GM19239 (cell line): ENCODE data around the gene AFF4.
"Not testable (repeated sequence)": the region's sequence is repeated elsewhere in the genome, so short reads cannot be mapped to it uniquely, and the experiment has no call there.

Experiments
- DNase-seq: peaks from one replicate; pipeline ENCODE4 v3.0.0; 2011; ENCODE audit warnings: low spot score; ENCODE audit not compliant: insufficient read length
- FAIRE-seq: peaks from 2 replicates; lab custom pipeline; 2011; peaks lifted over from hg19 to GRCh38; lab: Jason Lieb, UNC

The AFF4 gene

GRCh38 chr5:132865668-132866341 lies 97.6 kb downstream of the AFF4 start:
- FAIRE-seq (no peak), DNase-seq (no peak)

DNA sequence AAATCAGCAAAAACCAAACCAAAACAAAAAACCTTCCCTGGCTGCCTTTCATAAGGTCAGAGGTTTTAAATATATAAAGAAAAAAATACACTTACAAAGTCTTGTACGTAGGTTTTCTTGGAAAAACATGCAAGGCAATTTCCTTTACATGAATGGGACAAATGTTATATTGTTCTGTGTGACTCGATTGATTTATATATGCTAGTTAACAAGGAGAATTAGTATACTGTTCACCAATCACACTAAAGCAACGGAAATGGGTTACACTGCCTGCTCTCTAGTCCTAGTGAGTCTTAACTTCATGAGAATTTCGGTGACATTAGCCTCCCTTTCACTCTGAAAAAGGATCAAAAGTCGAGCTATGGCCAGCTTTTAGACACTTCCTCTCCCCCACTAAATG lies 102.7 kb downstream of the AFF4 start:
- no peak for FAIRE-seq
- DNase-seq: no peak

DNA sequence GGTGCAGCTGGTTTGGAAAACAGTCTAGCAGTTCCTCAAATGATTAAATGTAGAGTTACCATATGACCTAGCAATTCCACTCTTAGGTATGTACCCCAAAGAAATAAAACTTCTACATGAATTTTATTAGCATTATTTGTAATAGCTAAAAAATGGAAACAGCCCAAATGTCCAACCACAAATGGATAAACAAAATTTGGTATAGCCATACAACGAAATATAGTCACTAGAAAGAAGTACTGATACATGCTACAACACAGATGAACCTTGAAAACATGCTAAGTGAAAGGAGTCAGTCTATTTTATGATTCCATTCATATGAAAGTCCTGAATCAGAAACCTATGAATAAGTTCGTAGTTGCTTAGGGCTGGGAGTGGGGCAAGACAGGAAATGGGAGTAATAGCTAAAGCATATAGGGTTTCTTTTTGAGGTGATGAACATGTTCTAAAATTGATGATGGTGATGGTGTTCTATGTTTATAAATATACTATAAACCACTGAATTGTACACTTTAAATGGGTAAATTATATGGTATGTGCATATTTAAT lies 103.5 kb downstream of the AFF4 start:
- no peak for FAIRE-seq
- DNase-seq: no peak

- no peak for FAIRE-seq
- DNase-seq: no peak
Observed at GRCh38 chr5:132856011-132856410, 107.4 kb downstream of the AFF4 start.

- not testable (repeated sequence) for FAIRE-seq, DNase-seq
Observed at GRCh38 chr5:132854992-132855391, 108.4 kb downstream of the AFF4 start.

- DNase-seq (no peak), FAIRE-seq (no peak)
Observed at GRCh38 chr5:132854301-132854700, 109.1 kb downstream of the AFF4 start.

DNA sequence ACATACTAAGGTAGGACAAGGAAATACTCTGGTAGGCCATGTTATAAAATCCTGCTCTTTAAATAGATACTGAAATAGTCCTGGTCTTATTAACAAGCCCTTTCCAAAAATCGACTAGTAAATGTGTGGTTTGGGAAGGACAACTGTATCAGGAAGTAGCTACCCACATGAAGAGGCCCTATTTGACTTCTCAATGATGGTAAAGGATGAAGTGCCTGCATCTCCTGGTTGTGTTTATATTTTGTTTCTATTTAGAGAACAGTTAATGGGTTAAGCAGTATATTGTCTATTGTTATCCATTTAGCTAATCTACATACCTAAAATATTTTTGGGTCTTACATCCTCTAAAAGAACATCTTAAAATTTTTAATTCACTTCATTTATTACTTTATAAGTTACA lies 109.6 kb downstream of the AFF4 start:
- no peak for DNase-seq
- no peak for FAIRE-seq

DNA sequence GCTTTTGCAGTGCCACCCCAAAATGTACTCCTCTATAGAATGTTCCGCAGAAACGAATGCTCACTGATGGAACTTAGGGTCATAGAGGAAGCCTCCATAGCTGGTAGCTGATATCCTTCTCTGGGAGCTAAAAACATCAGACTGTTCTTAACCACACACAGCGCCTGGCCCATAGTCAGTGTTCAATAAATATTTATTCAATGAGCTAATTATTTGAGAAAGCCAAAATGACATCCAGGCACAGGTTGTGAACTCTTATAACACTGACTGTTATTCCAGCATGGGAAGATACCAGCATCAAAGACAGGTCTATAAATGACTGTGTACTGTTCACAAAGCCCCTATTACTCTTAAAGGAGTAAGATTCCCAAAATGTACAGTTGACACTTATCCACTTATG lies 110.1 kb downstream of the AFF4 start:
- FAIRE-seq (no peak), DNase-seq (no peak)

DNA sequence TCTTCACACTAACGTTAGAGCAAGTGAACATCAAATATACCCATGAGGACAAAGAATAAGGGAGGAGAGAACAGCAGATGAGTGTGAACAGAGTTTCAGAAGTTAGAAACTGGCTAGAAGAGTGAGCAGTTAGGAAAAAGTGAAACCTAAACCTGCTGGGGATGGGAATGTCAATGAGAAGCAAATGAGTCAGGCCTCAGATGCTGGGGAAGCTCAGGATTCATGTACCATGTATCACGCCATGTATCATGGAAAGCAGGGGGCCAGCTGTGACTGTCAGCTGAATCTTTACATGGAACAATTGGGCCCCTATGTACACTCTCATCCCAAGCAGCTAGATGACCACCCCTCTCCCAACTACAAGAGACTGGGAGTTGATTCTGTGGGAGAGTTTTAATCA lies 113.4 kb downstream of the AFF4 start:
- no peak for FAIRE-seq

GRCh38 chr5:132849347-132849746 lies 114.1 kb downstream of the AFF4 start:
- no peak for DNase-seq
- FAIRE-seq: no peak

More for the DNA sequence above, 113.4 kb downstream of the AFF4 start:
- DNase-seq: no peak

GRCh38 chr5:132848270-132848669 lies 115.2 kb downstream of the AFF4 start:
- DNase-seq (no peak), FAIRE-seq (no peak)

- FAIRE-seq (no peak), DNase-seq (no peak)
Observed at GRCh38 chr5:132841305-132841704, 122.1 kb downstream of the AFF4 start.

DNA sequence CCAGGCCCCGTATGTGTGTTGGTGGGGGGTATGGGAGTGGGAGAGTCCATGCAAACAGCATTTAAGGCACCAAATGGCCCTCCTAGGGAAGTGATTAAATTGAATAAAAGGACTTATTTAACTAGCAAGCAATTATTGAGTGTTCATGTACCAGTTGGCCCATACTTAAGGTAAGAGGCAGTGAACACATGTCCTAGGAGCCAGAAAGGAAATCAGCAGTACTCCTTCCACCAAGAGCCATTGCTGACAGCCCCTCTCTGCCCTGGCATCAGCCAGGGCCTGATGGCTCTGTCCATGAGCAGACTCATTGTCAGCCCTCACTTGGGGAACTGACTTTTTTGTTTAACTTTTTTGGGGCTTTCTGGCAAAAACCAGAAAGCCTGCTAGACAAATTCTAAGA lies 122.5 kb downstream of the AFF4 start:
- no peak for FAIRE-seq
- no peak for DNase-seq

DNA sequence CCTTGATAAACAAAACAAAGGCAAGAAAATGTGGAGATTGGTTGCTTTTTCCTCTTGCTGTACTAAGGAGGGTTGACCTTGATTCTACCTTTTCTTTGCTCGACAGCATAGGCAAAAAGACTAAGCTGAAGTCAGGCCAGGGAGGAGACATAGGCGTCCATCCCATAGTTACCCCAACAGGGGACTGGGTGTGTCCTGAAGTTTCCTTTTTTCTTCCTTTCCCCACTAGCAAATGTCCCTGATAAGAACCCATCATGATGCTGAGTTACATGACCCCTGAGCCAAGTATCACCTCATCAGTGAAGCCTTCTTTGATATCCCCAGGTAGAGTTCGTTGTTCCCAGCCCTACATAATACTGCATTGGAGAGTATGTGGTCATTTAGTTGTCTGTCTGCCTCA lies 123.1 kb downstream of the AFF4 start:
- DNase-seq (no peak), FAIRE-seq (no peak)

DNA sequence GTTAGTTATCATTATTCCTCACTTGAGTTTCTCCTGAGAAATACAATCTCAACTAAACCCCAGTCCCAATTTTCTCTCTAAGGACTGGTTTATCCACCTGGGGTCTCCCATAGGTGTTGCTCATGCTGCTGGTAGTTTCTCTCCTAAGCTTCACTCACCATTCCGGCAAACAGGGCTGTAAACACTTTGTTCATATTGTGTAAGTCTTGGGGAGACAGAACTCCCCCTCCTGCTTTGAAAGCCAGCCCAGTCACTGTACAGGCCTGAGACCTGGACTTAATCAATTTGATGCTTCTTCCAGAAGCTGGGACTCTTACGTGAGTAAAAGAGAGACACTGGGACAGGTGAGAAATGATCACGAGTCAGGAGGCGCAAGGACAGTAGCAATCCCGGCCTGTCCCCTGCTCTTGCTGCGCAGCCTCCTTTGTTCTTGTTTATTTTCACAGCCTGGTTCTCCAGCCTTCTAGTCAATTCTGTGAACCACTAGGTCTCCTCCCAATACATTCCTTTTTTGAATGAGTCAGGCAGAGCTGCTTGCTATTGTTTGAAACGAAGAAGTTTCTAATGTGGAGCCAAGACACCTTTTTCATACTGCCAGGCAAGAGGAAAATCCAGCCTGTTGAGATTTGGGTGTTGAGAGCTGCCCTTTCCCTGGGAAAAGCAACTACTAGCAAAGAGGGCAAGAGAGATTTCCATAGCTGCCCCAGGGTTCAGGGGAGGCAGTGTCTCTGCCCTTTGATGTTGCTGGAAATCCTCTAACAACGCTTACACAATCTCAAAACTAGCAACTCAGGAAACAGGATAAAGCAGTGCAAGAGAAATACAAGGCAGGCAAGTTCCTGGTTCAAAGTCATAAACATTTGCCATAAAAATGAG lies 123.8 kb downstream of the AFF4 start:
- FAIRE-seq (no peak), DNase-seq (no peak)

GRCh38 chr5:132838516-132839282 lies 124.7 kb downstream of the AFF4 start:
- DNase-seq (no peak), FAIRE-seq (no peak)

- FAIRE-seq (no peak), DNase-seq (no peak)
Observed at GRCh38 chr5:132837868-132838267, 125.6 kb downstream of the AFF4 start.

GRCh38 chr5:132836852-132837251 lies 126.6 kb downstream of the AFF4 start:
- no peak for FAIRE-seq
- no peak for DNase-seq

DNA sequence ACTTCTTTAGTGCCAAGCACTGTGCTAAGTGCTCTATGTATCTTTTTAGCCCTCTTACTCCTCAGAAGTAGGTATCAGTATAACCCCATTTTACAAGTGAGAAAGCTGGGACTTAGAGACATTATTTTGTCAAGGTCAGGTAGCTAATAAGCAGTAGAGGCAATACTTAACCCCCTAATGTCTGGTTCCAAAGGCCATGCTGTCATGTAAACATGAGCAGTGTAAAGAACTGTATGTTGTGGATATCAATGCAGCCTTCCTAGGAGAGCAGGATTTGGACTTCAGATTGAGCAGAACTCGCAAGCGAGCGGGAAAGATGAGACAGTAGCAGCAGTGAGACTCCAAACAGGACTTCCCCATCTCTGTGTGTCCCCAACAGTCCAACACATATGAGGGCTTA lies 129.4 kb downstream of the AFF4 start:
- no peak for FAIRE-seq

GRCh38 chr5:132832612-132833011 lies 130.8 kb downstream of the AFF4 start:
- no peak for DNase-seq
- no peak for FAIRE-seq

More for the DNA sequence above, 129.4 kb downstream of the AFF4 start:
- DNase-seq: no peak
